ENCODE results near the gene ETNPPL.

DNA sequence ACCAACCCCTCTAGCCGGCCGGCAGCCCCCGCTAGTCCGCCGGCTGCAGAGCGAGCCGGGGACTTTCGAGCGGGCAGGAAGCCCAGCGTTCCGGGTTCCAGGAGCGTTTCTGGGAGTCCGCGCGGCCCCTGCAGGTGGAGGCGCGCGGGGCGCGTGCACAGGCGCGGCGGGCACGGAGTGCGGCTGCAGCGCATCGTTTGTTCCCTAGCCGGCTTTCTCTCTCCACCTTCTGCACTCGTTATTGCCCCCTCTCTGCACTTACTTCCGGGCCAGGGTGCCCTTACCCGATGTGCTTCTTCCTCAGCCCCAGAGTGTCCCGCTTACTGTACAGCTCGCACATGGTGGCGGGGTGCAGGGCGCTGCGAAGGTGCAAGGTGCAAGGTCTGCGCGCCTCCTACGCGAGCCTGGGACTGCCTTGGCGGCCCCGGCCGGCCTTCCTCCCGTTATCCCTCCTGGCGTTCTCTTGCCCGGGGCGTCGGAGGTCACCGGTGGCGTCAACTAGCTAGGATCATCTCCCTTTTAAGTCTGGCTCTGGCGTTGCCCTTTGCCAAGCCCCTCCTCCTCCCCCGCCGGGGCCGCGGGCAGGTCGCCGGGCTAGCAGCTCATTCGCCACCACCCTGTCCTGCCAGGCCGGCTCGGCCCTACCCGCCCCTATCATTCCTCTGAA lies at the start of gene ETNPPL:
- TF ChIP-seq GATA3 (IDR thresholded peaks at IDR 0.05; ENCODE audit: low read depth, low read length), result no peak
- no peak for TF ChIP-seq GATA2 (IDR thresholded peaks at IDR 0.05; ENCODE audit: low read depth, low read length)
